ENCODE measurements around the gene ALG9.
A peak's percentile ranks its signal among the peaks of the same experiment; 100 is the strongest.

Gene ALG9

GRCh38 chr11:111782109-111782741 lies 89.2 kb downstream of the ALG9 start:
- no peak for TF ChIP-seq CTCF (IDR thresholded peaks at IDR 0.05; ENCODE audit: low read depth, low read length, missing control alignments)
- no peak for DNase-seq (ENCODE audit: low read depth)
- H3K4me3 ChIP-seq (ENCODE audit: low read depth, low read length): no peak overlapping the region

GRCh38 chr11:111779118-111779517 lies 92.3 kb downstream of the ALG9 start:
- no peak for TF ChIP-seq CTCF (IDR thresholded peaks at IDR 0.05; ENCODE audit: low read depth, low read length, missing control alignments)
- H3K4me3 ChIP-seq (ENCODE audit: low read depth, low read length): no peak overlapping the region
- DNase-seq (ENCODE audit: low read depth): no peak

GRCh38 chr11:111778047-111778558 lies 93.3 kb downstream of the ALG9 start:
- H3K4me3 ChIP-seq (ENCODE audit: low read depth, low read length): no peak overlapping the region
- no peak for TF ChIP-seq CTCF (IDR thresholded peaks at IDR 0.05; ENCODE audit: low read depth, low read length, missing control alignments)
- DNase-seq (ENCODE audit: low read depth): no peak

- DNase-seq (ENCODE audit: low read depth): peak; percentile 49
- peak; percentile 69 for TF ChIP-seq CTCF (IDR thresholded peaks at IDR 0.05; ENCODE audit: low read depth, low read length, missing control alignments)
- no peak overlapping the region for H3K4me3 ChIP-seq (ENCODE audit: low read depth, low read length)
Measured at GRCh38 chr11:111777094-111778046, 94.0 kb downstream of the ALG9 start.

GRCh38 chr11:111776398-111777093 lies 94.8 kb downstream of the ALG9 start:
- no peak overlapping the region for H3K4me3 ChIP-seq (ENCODE audit: low read depth, low read length)
- TF ChIP-seq CTCF (IDR thresholded peaks at IDR 0.05; ENCODE audit: low read depth, low read length, missing control alignments): no peak
- DNase-seq (ENCODE audit: low read depth): peak; percentile 65

- no peak for TF ChIP-seq CTCF (IDR thresholded peaks at IDR 0.05; ENCODE audit: low read depth, low read length, missing control alignments)
- DNase-seq (ENCODE audit: low read depth): no peak
- no peak overlapping the region for H3K4me3 ChIP-seq (ENCODE audit: low read depth, low read length)
Measured at GRCh38 chr11:111774955-111775710, 96.2 kb downstream of the ALG9 start.
